K562 (cell line): Measurements from ENCODE around the gene ISCA1. TPM values are rescaled to one million over a fixed set of nuclear protein-coding genes. Genes with fewer than 3 reads are reported as not detected.
A peak's percentile ranks its signal among the peaks of the same experiment; 100 is the strongest.

Experiments used
- DNMT1 ChIP-seq: fragments of 450-650 bp; IDR thresholded peaks from 2 replicates; pipeline ENCODE4 v1.6.1; 2016; ENCODE audit warnings: antibody characterized with exemption, mild to moderate bottlenecking
- EP300 ChIP-seq: IDR thresholded peaks from 2 replicates; pipeline ENCODE4 v1.6.1; 2012; ENCODE audit warnings: low read length, improper control_type of control experiment
- FOS ChIP-seq: IDR thresholded peaks from 3 replicates; pipeline ENCODE4 v1.6.1; 2011; ENCODE audit not compliant: insufficient read length; ENCODE audit errors: extremely low read depth
- KDM4B ChIP-seq, 2 experiments: fragments of 450-650 bp in 1 of 2; sonication (generic) in 1 of 2; IDR thresholded peaks; 2 replicates each; pipeline ENCODE4 v1.6.1; 2016 to 2017; ENCODE audit warnings: borderline replicate concordance in 2 of 2, antibody characterized with exemption in 1 of 2, low read depth in 1 of 2, mild to moderate bottlenecking in 1 of 2
- MXI1 ChIP-seq: IDR thresholded peaks from 2 replicates; pipeline ENCODE4 v1.6.1; 2011; ENCODE audit warnings: low read depth, mild to moderate bottlenecking, improper control_type of control experiment, low read length
- NFYB ChIP-seq: IDR thresholded peaks from 2 replicates; pipeline ENCODE4 v1.6.1; 2011; ENCODE audit warnings: mild to moderate bottlenecking, moderate library complexity; ENCODE audit not compliant: insufficient read length; ENCODE audit errors: extremely low read depth
- NRF1 ChIP-seq, 2 experiments: fragments of 450-650 bp; IDR thresholded peaks in 1 of 2; conservative IDR thresholded peaks in 1 of 2; 2 replicates each; pipeline ENCODE4 v1.6.1; 2014; ENCODE audit warnings: mild to moderate bottlenecking in 2 of 2
- RBM14 ChIP-seq: fragments of 200-400 bp; formaldehyde crosslinking; IDR thresholded peaks from 2 replicates; pipeline ENCODE4 v1.6.1; 2018; ENCODE audit warnings: low read depth, mild to moderate bottlenecking, low read length, moderate library complexity, borderline replicate concordance; ENCODE audit not compliant: insufficient read depth
- SMAD3 ChIP-seq: fragments of 450-650 bp; formaldehyde crosslinking; conservative IDR thresholded peaks from 2 replicates; pipeline ENCODE4 v1.4.0; 2020; ENCODE audit warnings: mild to moderate bottlenecking
- SMC3 ChIP-seq: conservative IDR thresholded peaks from 2 replicates; pipeline ENCODE4 v1.6.1; 2011; ENCODE audit warnings: low read depth, low read length, improper control_type of control experiment; ENCODE audit not compliant: insufficient read depth
- THRAP3 ChIP-seq: fragments of 450-650 bp; IDR thresholded peaks from 2 replicates; pipeline ENCODE4 v1.6.1; 2016; ENCODE audit warnings: mild to moderate bottlenecking, inconsistent platforms, borderline replicate concordance
- ZNF311 ChIP-seq: fragments of 250-450 bp; sonication (Bioruptor Pico); IDR thresholded peaks from 2 replicates; pipeline ENCODE4 v1.4.0; 2020; ENCODE audit warnings: mild to moderate bottlenecking, moderate library complexity
- ZNF436 ChIP-seq: fragments of 250-450, 450-650 bp; sonication (Bioruptor Pico); formaldehyde crosslinking; IDR thresholded peaks from 2 replicates; pipeline ENCODE4 v1.7.0; 2020; ENCODE audit warnings: mild to moderate bottlenecking
- polyA plus RNA-seq, 8 experiments: library from polyadenylated mRNA; depleted of rRNA in 4 of 8; stranded (reverse) in 5 of 8; unstranded in 3 of 8; fragments of >200 nt; fragmentation: Nextera tagmentation in 2 of 8; fragmentation: Illumina TruSeq in 1 of 8; extraction: Ambion mirVana in 2 of 8; extraction: Trizol in 1 of 8; gene quantifications; 2 replicates each; pipeline versions ENCODE4 v1.2.1 to v1.2.3, GENCODE V29; 2011 to 2014; ENCODE audit warnings: inconsistent platforms in 1 of 8, missing spikeins in 1 of 8
- total RNA-seq, 7 experiments: library from RNA; depleted of rRNA in 6 of 7; stranded (reverse); fragments of >200 nt in 6 of 7; fragmentation: Illumina TruSeq in 2 of 7; extraction: Trizol in 2 of 7; gene quantifications; 2 replicates each; pipeline versions ENCODE4 v1.2.1 to v1.2.3, GENCODE V29; 2011 to 2021; ENCODE audit warnings: low replicate concordance in 1 of 7
- TF ChIP-seq, protein P1 (sequence below): fragments of 250-450 bp; sonication (Bioruptor Pico); IDR thresholded peaks from 2 replicates; pipeline ENCODE4 v1.5.0; 2021; ENCODE audit warnings: mild to moderate bottlenecking, moderate library complexity
- TF ChIP-seq, protein P2 (sequence below): fragments of 450-650 bp; IDR thresholded peaks from 2 replicates; pipeline ENCODE4 v1.6.1; 2016; ENCODE audit warnings: missing biosample characterization, missing genetic modification characterization
- TF ChIP-seq, protein P3 (sequence below): fragments of 450-650 bp; formaldehyde crosslinking; IDR thresholded peaks from 2 replicates; pipeline ENCODE4 v1.4.0; 2022; ENCODE audit warnings: mild to moderate bottlenecking, moderate library complexity
- TF ChIP-seq, protein P4 (sequence below): fragments of 250-450 bp; sonication (Bioruptor Pico); IDR thresholded peaks from 2 replicates; pipeline ENCODE4 v1.8.0; 2021; ENCODE audit warnings: moderate library complexity, mild to moderate bottlenecking, inconsistent platforms
- TF ChIP-seq, protein P5 (sequence below): sonication (generic); formaldehyde crosslinking; IDR thresholded peaks from 2 replicates; pipeline ENCODE4 v1.8.1; 2023; ENCODE audit warnings: mild to moderate bottlenecking, missing genetic modification reagents, moderate library complexity

ISCA1 gene
- total and polyA plus RNA-seq, 9 of the 15 experiments (the other 6 are each of a cell fraction or from before 2014, with no cell fraction given) = 6.5 to 27.1 (median 20.0) TPM

DNA sequence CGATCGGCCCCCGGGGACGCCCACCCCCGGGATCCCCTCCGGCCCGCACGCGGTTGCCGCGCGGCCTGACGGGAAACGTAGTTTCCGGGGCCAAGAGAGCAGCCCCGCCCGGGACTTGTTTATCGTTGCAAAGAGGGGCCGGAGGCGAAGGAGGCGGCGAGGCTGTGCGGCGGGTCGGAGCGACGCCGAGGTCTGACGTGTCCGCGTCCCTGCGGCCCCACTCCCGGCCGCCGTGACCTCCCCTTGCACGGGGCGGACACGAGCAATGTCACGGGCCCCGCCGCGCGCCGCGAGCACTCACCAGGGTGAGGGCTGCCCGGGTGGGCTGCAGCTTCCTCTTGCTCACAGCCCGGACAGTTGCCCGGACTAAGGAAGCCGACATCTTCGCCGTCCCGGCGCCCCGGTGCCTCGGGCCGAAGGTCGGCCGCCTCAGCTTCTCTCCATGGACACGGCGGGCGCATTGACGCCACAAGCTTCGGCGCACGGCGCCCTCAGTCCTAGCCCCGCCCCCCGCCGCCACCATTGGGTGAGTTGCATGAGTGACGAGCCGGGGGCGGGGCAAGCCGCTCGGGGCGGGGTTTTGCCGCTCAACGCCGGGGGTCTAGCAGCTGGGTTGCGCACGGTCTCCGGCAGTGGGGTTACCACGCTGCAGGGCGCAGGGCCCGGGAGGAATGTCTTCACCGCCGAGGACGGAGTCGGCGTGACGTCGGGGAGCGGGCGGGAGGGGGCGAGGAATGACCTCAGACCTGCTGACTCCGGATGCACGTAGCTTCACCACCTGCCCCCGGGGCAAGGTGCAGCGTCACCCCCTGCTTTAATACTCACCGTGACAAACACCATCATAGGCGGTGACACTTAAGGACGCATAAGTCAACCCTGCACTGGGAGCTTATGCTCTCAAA, at the start of gene ISCA1 (continued):
- TF ChIP-seq, protein P1, sequence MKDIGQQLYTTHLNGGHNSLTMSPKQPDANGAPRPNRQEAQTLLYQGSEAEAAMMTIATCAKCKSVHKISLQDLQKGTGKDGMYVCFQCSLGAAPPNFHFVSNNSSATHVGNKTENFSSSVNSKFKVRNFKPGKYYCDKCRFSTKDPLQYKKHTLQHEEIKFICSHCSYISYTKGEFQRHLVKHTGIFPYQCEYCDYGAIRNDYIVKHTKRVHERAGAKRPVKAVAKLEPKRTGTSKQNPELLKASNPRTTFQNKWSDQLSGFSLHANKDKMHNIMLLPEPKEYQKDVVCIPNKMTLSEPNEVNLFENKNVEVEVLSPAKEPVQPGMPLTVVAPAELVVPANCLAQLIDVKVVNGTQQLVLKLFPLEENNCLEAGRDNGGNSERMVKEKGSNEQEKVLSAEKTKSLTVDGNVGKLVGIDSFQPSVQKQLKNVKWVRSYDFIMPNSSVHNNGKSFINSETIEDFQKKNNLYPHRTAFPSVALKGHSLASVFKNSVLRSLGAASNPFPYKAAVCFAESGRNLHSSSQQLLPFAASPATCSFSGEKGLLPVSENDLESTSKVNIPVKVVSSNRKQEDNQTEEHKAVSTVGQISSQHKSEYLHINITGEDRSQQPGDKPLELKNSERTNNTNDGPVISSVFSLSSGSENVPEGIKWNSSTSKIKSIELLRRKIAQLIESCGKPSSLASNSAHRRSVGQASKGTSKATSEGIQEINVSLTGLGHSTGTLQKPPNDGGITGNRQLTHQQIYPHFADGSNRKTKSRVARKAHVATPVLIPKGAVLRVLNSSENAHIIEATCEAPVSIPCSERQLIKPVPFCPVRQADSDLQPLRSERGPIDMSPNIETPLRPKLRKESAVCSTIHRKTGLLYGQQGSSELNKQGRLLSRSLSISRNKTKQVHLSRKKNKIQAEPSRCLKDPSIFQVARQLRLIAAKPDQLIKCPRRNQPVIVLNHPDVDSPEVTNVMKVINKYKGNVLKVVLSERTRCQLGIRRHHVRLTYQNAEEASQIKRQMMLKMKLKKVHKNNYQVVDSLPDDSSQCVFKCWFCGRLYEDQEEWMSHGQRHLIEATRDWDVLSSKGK = no peak
- TF ChIP-seq, protein P2, sequence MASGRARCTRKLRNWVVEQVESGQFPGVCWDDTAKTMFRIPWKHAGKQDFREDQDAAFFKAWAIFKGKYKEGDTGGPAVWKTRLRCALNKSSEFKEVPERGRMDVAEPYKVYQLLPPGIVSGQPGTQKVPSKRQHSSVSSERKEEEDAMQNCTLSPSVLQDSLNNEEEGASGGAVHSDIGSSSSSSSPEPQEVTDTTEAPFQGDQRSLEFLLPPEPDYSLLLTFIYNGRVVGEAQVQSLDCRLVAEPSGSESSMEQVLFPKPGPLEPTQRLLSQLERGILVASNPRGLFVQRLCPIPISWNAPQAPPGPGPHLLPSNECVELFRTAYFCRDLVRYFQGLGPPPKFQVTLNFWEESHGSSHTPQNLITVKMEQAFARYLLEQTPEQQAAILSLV (tag) = no peak
- TF ChIP-seq, protein P3, sequence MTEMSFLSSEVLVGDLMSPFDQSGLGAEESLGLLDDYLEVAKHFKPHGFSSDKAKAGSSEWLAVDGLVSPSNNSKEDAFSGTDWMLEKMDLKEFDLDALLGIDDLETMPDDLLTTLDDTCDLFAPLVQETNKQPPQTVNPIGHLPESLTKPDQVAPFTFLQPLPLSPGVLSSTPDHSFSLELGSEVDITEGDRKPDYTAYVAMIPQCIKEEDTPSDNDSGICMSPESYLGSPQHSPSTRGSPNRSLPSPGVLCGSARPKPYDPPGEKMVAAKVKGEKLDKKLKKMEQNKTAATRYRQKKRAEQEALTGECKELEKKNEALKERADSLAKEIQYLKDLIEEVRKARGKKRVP (CRISPR knock-in tag) = no peak
- TF ChIP-seq EP300 = no peak
- TF ChIP-seq, protein P4, sequence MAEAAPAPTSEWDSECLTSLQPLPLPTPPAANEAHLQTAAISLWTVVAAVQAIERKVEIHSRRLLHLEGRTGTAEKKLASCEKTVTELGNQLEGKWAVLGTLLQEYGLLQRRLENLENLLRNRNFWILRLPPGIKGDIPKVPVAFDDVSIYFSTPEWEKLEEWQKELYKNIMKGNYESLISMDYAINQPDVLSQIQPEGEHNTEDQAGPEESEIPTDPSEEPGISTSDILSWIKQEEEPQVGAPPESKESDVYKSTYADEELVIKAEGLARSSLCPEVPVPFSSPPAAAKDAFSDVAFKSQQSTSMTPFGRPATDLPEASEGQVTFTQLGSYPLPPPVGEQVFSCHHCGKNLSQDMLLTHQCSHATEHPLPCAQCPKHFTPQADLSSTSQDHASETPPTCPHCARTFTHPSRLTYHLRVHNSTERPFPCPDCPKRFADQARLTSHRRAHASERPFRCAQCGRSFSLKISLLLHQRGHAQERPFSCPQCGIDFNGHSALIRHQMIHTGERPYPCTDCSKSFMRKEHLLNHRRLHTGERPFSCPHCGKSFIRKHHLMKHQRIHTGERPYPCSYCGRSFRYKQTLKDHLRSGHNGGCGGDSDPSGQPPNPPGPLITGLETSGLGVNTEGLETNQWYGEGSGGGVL = no peak
- TF ChIP-seq SMC3 = no peak
- peak; percentile 30 for TF ChIP-seq NFYB
- TF ChIP-seq SMAD3 (CRISPR knock-in tag) = no peak
- no peak for TF ChIP-seq DNMT1
- TF ChIP-seq FOS = no peak
- no peak for TF ChIP-seq THRAP3
- no peak for TF ChIP-seq KDM4B (IDR thresholded peaks at IDR 0.05; ENCODE audit: borderline replicate concordance in 2 of 2, low read depth in 1 of 2)
- no peak for TF ChIP-seq ZNF311
- TF ChIP-seq ZNF436 = no peak
- TF ChIP-seq MXI1 = no peak
- peak; percentile 76 to 80 for TF ChIP-seq NRF1 (conservative IDR thresholded peaks at IDR 0.05 in 1 of 2, IDR thresholded peaks at IDR 0.05 in 1 of 2)
- TF ChIP-seq, protein P5, sequence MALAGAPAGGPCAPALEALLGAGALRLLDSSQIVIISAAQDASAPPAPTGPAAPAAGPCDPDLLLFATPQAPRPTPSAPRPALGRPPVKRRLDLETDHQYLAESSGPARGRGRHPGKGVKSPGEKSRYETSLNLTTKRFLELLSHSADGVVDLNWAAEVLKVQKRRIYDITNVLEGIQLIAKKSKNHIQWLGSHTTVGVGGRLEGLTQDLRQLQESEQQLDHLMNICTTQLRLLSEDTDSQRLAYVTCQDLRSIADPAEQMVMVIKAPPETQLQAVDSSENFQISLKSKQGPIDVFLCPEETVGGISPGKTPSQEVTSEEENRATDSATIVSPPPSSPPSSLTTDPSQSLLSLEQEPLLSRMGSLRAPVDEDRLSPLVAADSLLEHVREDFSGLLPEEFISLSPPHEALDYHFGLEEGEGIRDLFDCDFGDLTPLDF = no peak; the same call in 1 of the 2 replicates
- TF ChIP-seq RBM14 = no peak
